ENCODE measurements around the gene TAL1.

Gene TAL1

DNA sequence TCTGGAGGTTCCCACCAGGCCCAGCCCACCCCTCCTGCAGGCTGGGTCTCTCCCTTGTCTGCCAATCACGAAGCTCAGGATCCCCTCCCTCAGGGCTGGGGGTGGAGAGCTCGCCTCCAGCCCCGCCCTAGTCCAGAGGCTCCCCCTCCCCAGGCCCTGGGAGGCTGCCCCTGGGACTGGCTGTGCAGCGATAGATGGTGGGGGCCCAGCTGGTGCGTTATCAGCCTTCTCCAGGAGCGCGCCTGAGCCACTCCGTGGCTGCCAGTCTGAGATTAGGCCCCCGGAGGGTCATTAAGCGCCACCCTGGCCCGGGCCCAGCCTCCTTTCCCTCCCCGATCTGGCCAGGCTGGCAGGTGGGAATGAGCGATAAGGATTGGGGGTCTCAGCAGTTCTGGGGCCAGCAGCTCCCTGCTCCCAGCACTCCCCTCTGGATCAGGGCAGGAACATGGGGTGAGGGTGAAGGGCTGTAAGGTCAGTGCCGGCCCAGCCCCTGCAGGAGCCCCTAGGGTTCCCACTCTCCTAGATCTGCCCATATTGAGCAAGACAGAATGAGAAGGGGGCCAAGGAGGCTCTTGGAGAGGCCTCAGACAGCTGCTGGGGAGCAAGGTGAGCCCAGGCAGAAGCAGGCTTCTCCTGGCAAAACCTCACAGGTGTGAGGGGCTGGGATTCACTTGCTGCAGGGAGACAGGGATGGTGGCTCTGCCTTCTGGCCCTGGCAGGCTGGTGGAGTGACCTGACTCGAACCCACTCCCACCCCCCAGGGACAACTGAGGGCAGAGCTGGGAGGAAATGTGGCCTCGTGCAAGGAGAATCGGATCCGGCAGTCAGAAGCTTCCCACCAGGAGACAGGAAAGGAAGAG is 50.7 kb downstream of the TAL1 start:
- no peak overlapping the region for H3K27ac ChIP-seq (replicated peaks; ENCODE audit: low read length)
- no peak overlapping the region for H2BK15ac ChIP-seq (ENCODE audit: low read length)
- H2BK12ac ChIP-seq (ENCODE audit: low read length): no peak overlapping the region
- H2AFZ ChIP-seq (ENCODE audit: low read length): peak overlapping the region; percentile 44
- peak overlapping the region; percentile 86 for H3K23ac ChIP-seq (ENCODE audit: low read depth, low read length, poor library complexity)
- H4K8ac ChIP-seq (ENCODE audit: low read depth, low read length): no peak overlapping the region
- H2BK5ac ChIP-seq (ENCODE audit: low read length): no peak overlapping the region
- no peak overlapping the region for H3K4me2 ChIP-seq (ENCODE audit: insufficient read depth, low read length, poor library complexity, severe bottlenecking)
- peak overlapping the region; percentile 65 for H2AK5ac ChIP-seq (ENCODE audit: low read depth, low read length)
- DNase-seq (ENCODE audit: low spot score): no peak
- no peaks in the 10 kb centered on the region for H3K9me3 ChIP-seq (replicated peaks in 1 of 2; ENCODE audit: control insufficient read depth in 2 of 2, insufficient read depth in 1 of 2, low read depth in 1 of 2, low read length in 2 of 2)
- no peaks in the 10 kb centered on the region for H3K79me1 ChIP-seq (ENCODE audit: low read depth, low read length)
- no peak overlapping the region for H3K14ac ChIP-seq (ENCODE audit: low read length)
- no peak overlapping the region for H3K18ac ChIP-seq (ENCODE audit: low read length)
- H3K36me3 ChIP-seq (replicated peaks in 1 of 2; ENCODE audit: control insufficient read depth in 2 of 2, insufficient read depth in 2 of 2, low read length in 2 of 2): no peaks in the 10 kb centered on the region
- H3K9ac ChIP-seq (ENCODE audit: low read depth, low read length, poor library complexity): no peak overlapping the region
- H3K4ac ChIP-seq (ENCODE audit: low read length): no peak overlapping the region
- no CpG with 5 or more reads among the region's 18 CpGs for WGBS, 2 donors (ENCODE audit: extremely low coverage in 2 of 2, insufficient read length in 2 of 2, insufficient replicate concordance in 1 of 2)
- peaks cover 1 to 6% of the 10 kb centered on the region in 2 donors for H3K4me1 ChIP-seq (ENCODE audit: control insufficient read depth in 2 of 2, insufficient read depth in 1 of 2, low read depth in 1 of 2, low read length in 2 of 2)
- H4K91ac ChIP-seq (ENCODE audit: low read depth, low read length, poor library complexity): no peak overlapping the region
- peaks cover 0 to 21% (median 4%) of the 10 kb centered on the region in 3 experiments for H3K27me3 ChIP-seq (ENCODE audit: control insufficient read depth in 3 of 3, insufficient read depth in 3 of 3, low read depth in 1 of 3, low read length in 3 of 3)
- no peak overlapping the region for H2BK120ac ChIP-seq (ENCODE audit: low read depth, low read length)
- H3K4me3 ChIP-seq (ENCODE audit: low read length in 2 of 2): no peak overlapping the region

DNA sequence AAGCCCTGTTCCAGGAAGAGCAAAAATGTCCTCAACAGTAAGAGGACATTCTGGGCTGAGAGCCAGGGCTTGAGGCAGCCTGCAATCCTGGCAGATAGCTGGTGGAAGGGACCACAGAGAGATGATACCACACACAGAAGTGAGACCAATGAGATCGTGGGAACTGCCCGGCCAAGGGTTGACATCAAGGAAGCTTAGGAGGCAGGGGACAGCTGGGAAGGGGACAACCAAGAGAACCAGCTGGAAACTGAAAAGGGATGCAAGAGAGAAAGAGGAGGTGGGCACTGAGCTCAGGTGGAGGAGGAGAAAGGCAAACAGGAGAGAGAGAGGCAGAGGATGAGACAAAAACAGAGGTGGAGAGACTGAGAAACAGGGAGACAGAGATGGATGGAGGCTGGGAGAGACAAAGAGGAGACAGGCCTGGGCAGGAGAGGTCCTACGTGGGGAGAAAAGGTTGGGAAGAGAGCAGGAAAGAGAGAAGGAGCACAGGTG is 51.4 kb downstream of the TAL1 start:
- Histone ChIP-seq H3K4me3 (ENCODE audit: low read length in 2 of 2) (no peak overlapping the region), H2BK15ac (ENCODE audit: low read length) (no peak overlapping the region), H2AK5ac (ENCODE audit: low read depth, low read length) (no peak overlapping the region), H3K9me3 (replicated peaks in 1 of 2; ENCODE audit: control insufficient read depth in 2 of 2, insufficient read depth in 1 of 2, low read depth in 1 of 2, low read length in 2 of 2) (no peaks in the 10 kb centered on the region), H3K27ac (replicated peaks; ENCODE audit: low read length) (no peak overlapping the region), H2AFZ (ENCODE audit: low read length) (peak overlapping the region; percentile 44), H3K9ac (ENCODE audit: low read depth, low read length, poor library complexity) (no peak overlapping the region), H3K4me2 (ENCODE audit: insufficient read depth, low read length, poor library complexity, severe bottlenecking) (no peak overlapping the region), H3K4ac (ENCODE audit: low read length) (no peak overlapping the region), H3K4me1 (ENCODE audit: control insufficient read depth in 2 of 2, insufficient read depth in 1 of 2, low read depth in 1 of 2, low read length in 2 of 2) (peaks cover 1 to 6% of the 10 kb centered on the region in 2 donors), H2BK12ac (ENCODE audit: low read length) (no peak overlapping the region), H3K79me1 (ENCODE audit: low read depth, low read length) (no peaks in the 10 kb centered on the region), H3K23ac (ENCODE audit: low read depth, low read length, poor library complexity) (no peak overlapping the region), H3K27me3 (ENCODE audit: control insufficient read depth in 3 of 3, insufficient read depth in 3 of 3, low read depth in 1 of 3, low read length in 3 of 3) (peaks cover 0 to 21% (median 4%) of the 10 kb centered on the region in 3 experiments), H3K14ac (ENCODE audit: low read length) (no peak overlapping the region), H3K18ac (ENCODE audit: low read length) (no peak overlapping the region), H4K91ac (ENCODE audit: low read depth, low read length, poor library complexity) (no peak overlapping the region), H2BK5ac (ENCODE audit: low read length) (no peak overlapping the region), H3K36me3 (replicated peaks in 1 of 2; ENCODE audit: control insufficient read depth in 2 of 2, insufficient read depth in 2 of 2, low read length in 2 of 2) (no peaks in the 10 kb centered on the region), H2BK120ac (ENCODE audit: low read depth, low read length) (no peak overlapping the region), H4K8ac (ENCODE audit: low read depth, low read length) (no peak overlapping the region)
- no peak for DNase-seq (ENCODE audit: low spot score)
- no CpG with 5 or more reads among the region's 3 CpGs for WGBS, 2 donors (ENCODE audit: extremely low coverage in 2 of 2, insufficient read length in 2 of 2, insufficient replicate concordance in 1 of 2)

DNA sequence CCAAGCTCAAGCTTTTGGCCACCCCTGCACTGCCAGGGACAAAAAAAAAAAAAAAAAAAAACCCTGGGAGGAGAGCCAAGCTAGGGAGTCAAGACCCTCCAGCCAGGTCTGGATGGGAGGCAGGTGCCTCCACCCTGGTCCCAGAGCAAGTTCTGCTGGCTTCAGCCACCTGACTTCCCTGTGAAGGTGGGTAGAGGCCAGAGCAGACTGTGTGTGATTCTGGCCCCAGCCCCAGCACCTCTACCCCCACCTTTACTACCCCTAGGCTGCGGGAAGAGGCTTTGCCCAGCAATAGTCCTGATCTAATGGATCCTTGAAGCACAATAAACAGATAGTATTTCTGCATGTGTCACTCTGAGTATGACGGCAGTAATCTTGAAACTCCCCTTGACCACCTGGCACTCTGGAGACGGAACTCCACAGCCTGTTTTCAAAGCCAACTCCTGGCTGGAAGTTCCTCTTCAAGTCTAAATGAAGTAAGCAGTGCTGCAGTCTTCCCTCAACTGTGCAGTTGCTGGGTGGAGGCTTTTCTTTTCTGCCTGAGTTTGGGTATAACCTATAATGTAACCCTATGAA is 51.9 kb downstream of the TAL1 start:
- Histone ChIP-seq H3K14ac (ENCODE audit: low read length) (no peak overlapping the region), H3K36me3 (replicated peaks in 1 of 2; ENCODE audit: control insufficient read depth in 2 of 2, insufficient read depth in 2 of 2, low read length in 2 of 2) (no peaks in the 10 kb centered on the region), H3K4me3 (ENCODE audit: low read length in 2 of 2) (no peak overlapping the region), H3K4me1 (ENCODE audit: control insufficient read depth in 2 of 2, insufficient read depth in 1 of 2, low read depth in 1 of 2, low read length in 2 of 2) (peaks cover 1 to 6% of the 10 kb centered on the region in 2 donors), H2BK5ac (ENCODE audit: low read length) (no peak overlapping the region), H3K79me1 (ENCODE audit: low read depth, low read length) (no peaks in the 10 kb centered on the region), H2BK12ac (ENCODE audit: low read length) (no peak overlapping the region), H3K18ac (ENCODE audit: low read length) (no peak overlapping the region), H2BK15ac (ENCODE audit: low read length) (no peak overlapping the region), H3K27ac (replicated peaks; ENCODE audit: low read length) (no peak overlapping the region), H3K4ac (ENCODE audit: low read length) (no peak overlapping the region), H2BK120ac (ENCODE audit: low read depth, low read length) (no peak overlapping the region), H2AFZ (ENCODE audit: low read length) (peak overlapping the region; percentile 94), H3K4me2 (ENCODE audit: insufficient read depth, low read length, poor library complexity, severe bottlenecking) (no peak overlapping the region), H3K9me3 (replicated peaks in 1 of 2; ENCODE audit: control insufficient read depth in 2 of 2, insufficient read depth in 1 of 2, low read depth in 1 of 2, low read length in 2 of 2) (no peaks in the 10 kb centered on the region), H4K8ac (ENCODE audit: low read depth, low read length) (no peak overlapping the region), H4K91ac (ENCODE audit: low read depth, low read length, poor library complexity) (no peak overlapping the region), H2AK5ac (ENCODE audit: low read depth, low read length) (no peak overlapping the region), H3K9ac (ENCODE audit: low read depth, low read length, poor library complexity) (no peak overlapping the region), H3K27me3 (ENCODE audit: control insufficient read depth in 3 of 3, insufficient read depth in 3 of 3, low read depth in 1 of 3, low read length in 3 of 3) (peaks cover 0 to 21% (median 4%) of the 10 kb centered on the region in 3 experiments), H3K23ac (ENCODE audit: low read depth, low read length, poor library complexity) (no peak overlapping the region)
- no CpG with 5 or more reads among the region's 3 CpGs for WGBS, 2 donors (ENCODE audit: extremely low coverage in 2 of 2, insufficient read length in 2 of 2, insufficient replicate concordance in 1 of 2)
- DNase-seq (ENCODE audit: low spot score): no peak
